GM19328 (cell line): ENCODE data around the gene MBP.

ENCODE experiments used
- ATAC-seq: cut with Tn5 transposase; IDR thresholded peaks from one replicate; pipeline ENCODE4 v1.9.1; 2021; ENCODE audit warnings: mild to moderate bottlenecking, moderate library complexity; ENCODE audit not compliant: unreplicated experiment

MBP gene

DNA sequence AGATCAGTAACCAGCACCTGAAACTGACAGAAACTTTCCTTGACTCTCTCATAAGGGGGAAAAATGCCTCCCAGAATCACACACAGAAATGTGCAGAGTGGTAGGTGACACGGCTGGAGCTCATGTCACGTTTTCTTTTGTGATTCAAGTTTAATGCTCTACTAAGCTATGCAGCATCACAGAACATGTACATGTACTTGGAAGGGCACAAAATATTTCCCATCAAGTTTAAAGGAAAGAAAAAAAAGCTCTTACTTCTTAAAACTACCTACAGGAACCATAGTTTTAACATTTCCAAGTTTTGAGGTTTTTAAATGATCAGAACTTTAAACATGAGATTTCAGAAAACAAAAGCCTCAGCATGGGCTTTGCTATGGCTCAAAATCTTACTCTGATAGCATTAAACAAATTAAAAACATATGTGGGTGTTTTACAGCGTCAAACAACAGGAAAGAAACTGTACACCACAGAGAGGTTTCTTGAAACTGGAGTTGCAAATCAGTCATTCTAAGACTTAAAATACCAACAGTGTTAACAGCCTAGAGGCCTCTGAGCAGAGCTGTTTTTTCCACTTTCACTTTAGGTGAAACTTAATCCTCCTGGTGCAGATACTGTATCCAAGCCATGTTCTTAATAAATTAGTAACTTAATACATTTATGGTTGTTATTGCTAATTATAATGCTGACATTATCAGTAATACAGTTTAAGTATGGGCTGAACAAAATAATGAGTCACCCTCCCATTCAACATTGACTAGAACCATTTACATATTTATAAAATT lies 30.1 kb downstream of the MBP start:
- ATAC-seq = peak; percentile 73

DNA sequence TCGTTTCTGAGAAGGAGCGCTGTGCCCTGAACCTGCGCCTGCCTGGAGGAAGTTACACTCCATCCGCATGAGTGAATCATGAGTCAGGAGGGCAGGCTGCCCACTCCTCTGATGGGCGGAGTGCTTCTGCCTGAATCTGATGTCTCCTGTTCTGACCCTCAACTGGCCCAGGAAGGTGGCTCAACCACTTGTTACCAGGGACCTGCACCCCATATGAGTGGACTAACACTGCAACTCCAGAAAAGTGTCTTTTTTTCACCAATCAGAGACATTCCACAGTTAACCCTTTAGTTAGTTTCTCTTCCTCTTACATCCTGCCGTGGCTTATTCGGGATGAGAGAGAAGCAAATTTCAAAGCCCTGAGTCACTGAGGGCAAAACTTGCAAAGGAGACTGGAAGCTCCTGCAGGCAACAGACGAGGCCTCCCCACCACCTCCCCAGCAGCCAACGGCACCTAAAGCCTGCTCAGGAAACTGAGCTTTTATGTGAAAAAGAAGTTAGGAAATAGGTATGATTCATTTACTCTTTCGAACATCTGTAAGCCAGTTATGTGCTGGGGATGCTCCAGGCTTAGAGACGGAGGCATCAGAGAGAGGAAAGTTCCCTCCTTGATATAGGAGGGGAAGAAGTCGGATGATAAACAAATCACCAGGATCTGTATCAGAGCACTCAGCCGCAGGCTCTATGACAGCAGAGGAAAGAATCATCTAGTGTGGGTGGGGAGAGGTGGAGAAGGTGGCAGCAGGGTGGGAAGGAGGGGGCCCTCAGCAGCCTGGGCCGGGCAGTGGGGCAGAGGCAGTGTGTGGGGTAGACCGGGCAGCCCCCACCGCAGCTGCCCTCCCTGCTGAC lies 30.9 kb downstream of the MBP start:
- peak; percentile 29 for ATAC-seq

DNA sequence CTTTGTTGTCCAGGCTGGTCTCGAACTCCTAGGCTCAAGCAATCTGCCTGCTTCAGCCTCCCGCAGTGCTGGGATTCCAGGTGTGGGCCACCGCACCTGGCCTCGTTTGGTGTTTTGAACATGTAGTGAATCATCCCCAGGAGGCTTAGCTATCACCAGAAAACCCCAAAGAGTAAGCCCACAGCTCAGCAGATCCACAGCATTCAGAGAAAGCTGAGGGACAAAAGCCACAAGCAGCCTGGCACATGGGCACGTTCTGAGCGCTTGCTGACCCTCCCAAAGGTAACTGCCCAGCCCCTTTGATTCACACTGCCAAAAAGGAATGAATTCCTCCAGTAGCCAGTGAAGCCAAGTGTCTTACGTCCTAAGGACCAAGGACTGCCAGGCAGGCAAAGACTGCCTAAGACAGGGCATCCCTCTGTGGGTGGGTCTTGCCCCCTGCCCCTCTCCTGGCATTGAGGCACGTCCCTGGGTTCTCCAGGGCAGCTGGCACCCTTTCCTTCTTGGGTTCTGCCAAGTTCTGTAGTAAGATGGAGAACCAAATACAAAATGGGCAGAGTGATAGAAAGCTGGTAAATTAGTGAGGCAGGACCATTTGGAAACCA lies 31.7 kb downstream of the MBP start:
- ATAC-seq = no peak

DNA sequence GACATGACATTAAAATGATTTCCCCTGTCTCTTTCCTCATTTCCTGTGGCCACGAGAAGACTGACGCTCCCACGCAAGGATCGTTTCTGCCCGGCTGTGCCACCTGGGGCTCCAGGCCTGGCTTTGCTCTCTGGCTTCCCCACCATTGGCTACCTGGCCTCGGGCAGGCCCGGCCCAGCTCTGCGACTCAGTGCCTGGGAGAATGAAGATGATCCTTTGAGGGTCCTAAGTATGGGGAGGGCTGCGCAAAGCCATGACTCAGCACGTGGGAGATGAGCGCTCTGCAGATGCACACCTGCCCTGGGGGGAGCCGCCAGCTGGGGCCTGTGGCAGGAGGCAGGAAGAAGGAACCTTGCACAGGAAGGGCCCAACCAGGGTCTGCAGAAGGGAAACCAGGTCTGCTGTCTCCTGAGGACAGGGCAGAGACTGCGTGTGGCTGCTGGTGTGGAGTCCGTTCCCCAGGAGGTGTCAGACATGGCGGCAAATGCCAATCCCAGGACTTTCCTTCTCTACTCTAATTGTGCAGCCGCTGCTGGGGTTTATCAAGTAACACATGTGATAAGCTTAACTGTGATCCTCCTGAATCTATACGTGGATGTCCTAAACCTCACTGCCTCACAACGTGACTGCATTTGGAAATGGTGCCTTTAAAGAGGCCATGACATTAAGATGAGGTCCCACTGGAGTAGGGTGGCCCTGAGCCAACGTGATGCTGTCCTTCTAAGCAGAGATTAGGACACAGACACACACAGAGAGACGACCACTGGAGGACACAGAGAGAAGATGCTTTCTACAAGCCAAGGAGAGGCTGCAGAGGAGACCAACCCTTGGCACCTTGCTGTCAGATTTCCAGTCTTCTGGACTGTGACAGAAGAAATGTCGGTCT lies 32.9 kb downstream of the MBP start:
- ATAC-seq = peak; percentile 27

DNA sequence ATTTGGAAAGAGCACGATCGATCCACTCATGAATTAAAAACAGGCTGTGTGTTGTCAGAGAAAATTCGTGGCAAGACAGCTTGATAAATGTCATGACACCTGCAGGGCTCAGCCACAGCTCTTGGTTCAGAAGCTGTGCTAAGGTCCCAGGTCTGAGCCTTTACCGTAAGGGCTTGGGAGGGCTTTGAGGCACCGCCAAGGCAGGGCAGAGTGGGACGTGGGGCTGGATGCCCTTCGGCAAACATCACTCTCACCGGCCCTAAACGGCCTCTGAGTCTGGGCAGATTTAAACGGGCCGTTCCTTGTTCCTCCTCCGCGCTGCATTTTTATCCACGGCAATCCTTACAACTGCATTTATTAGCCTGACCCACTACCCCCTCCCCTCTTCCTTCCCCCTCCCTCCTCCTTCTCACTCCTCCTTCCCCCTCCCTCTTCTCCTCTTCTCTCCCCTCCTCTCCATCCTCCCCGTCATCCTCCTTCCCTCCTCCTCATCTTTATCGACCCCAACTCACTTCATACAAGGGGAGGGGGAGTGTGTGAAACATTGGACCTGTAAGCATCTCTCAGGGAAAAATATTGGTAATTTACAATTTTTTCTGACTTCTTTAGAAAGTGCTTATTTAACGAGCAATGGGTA lies 33.9 kb downstream of the MBP start:
- no peak for ATAC-seq

DNA sequence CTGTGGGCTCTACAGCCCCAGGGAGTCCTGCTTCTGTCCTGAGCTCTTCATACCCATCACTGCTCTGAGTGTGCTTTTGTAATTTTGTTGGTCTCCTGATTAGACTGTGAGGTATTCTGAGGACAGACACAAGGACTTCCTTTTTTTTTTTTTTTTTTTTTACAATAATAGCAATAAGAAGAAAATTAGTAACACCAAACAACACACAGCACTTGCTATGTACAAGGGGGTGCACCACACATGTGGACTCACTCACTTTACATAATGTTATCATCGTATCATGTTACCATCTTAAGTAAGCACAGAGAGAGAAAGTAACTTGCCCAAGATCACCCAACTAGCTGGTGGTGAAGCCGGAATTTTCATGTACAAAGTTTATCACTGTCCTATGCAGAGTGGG lies 34.6 kb downstream of the MBP start:
- ATAC-seq = no peak

DNA sequence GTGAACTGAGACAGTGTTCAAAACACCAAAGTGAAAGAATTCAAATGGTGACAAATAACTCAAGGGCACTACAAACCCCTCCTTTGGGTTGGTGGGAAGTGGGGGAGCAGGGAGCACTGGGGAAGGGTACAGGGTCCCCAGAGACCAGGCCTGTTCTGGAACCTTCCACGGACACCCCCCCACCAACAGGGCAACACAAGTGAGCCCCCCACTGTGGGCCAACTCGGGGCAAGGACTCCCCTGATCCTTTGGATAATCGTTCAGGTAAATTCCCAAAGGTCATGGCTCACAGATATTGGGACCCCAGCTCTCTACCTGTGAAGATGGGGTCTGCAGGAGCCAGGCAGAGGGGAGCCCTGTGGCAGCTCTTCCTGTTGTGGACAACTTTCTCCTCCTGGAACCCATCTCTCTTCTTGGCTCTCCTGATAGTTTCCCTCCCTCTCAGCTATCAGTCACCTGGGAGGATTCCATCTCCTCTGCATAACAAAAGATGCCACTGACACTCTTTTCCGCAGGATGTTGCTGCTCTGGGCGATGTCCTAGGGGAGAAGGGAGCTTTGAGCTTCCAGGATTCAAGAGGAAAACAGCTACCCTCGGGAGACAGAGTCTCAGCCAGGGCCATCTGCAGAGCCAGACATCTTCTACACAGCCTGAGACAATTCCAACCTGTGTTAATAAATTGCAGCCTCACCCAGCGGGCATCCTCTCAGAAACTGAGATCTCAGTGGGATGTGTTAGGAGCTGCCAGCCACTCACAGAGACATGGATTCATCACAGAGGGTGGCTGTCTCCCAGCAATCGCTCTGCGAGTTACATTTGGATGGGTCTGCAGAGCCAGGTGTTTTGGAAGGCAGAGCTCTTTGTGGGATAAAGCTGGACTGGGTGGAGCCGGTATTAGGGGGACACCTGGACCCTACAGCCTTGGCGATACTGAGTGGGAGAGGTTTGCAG lies 35.4 kb downstream of the MBP start:
- no peak for ATAC-seq

DNA sequence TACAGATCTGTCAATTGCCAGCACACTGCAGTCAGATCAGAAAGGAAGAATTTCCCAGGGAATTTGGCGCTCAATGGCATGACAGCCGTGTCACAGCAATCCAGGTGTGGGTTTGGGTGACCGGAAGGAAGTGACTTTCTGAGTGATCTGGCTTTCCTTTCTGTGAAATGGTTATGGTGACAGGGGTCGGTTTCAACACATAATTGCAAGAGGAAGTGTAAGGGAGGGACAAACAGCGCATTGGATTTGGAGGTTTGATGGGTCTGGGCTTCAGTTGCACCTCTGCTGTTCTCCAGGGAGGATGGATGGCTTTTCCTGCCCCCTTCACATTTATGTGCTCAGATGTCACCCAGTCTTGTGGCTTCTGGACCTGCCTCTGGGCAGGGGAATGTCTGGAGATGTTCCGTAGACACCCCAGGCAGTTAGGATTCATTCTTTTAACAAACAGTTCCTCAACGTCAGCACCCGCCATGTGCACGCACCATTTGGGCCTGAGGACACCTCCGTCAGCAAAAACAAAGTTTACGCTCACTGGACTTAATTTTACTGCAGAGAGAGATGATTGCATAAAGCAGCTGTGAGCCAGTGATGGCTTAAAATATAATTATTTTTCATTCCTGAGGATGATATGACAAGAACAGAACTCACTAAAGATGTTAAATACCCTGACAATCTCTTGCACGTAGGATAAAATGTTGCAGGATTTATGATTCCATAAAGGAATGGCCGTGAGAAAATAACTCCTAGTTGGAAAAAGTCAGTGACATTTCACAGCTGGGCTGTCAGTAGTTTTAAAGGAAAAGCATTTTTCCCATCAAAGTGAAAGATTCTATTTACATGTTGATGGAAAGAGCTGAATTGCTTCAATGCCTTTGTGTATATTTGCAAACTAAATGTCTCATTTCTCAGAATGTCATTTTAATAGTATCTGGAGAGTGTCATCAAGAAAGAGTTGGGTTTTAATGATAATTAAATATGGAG lies 36.9 kb downstream of the MBP start:
- no peak for ATAC-seq

DNA sequence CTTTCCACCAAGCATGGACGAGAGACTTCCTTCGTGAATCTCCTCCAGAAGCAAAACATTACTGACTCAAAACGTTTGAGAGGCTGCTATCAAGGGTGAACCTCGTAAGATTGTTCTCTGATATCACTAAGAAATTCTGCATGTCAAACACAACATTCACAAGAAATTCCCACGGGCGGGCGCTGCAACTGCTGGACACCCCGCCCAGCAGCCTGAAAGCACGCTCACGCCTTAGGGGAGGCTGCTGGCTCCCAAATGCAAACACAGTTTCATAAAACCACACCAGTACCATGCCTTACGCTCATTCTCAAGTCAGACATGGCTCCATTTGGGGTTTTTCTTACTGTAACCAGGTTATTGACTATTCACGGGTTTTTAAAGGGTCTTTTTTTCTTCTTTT lies 39.0 kb downstream of the MBP start:
- ATAC-seq = no peak

DNA sequence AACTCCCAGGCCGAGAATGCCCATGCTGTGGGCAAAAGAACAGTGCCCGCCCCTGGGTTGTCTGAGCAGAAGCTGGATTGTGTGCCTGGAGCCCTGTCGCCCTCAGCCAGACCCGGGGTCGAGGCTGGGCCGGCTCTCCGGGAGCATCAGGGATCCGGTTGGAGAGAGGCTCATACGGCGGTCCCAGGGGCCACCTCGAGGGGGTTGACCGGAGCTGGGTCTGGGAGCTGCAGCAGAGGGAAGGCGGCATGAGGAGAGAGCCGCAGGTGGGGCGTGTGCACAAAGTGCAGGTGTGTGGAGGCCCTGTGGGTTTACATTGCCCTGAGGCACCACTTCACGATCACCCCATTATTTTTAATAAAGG lies 39.5 kb downstream of the MBP start:
- ATAC-seq = no peak

DNA sequence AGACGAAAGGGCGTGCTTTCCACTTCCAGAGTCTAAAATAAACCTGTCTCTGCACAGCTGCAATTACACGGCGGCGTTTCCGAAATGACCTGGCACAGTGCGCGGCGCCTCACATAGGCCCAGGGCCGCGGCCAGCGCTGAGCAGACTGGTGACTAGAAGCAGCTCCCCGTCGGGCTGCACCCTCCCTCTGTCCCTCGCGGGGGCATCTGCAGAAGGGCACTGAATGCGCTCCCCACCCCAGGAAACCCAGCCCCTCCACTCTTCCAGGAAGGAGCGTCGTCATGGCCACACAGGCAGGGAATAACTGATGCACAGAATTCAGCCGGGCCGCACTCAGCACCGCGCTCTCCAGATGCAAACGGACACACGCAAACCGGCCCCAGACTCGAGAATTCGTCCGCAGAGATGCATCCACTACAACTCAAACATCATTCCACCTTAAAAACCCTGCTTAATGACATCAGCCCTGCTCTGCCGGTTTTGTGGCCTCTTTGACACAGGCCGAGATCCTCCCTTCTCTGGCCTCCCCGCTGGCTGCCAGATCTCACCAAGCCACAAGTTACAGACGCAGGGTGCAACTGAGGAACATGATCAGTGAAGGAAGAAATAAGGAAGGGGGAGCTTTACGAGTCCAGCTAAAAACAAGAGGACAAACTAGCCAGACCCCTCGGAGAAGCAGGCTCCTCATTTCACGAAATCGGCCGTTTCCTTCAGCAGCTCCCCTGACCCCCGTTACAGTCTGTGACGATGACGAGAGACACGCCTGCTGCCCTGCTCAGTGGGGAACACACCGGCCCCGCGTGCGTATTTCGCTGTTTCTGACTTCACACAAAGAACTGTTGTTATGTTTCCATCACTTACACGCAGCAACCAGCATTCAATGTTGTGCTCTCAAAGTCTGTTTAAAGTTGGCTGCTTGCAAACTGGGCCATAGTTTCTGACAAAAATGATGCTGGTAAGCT lies 40.2 kb downstream of the MBP start:
- no peak for ATAC-seq

DNA sequence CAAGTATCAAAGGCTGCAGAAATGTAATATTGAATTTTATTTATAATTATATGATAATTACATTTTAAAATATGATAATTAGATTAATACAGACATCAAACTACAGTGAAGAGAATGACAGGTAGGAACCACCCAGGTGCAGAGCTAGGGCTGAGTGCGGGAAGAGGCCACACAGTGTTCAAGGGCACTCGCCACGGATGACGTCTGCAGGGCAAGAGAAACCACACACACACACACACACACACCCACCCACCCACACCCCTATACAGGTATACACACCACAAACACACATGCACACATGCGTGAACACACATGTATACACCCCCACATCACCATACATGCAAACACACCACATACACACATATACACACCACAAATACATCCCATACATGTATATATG lies 41.2 kb downstream of the MBP start:
- ATAC-seq = no peak

DNA sequence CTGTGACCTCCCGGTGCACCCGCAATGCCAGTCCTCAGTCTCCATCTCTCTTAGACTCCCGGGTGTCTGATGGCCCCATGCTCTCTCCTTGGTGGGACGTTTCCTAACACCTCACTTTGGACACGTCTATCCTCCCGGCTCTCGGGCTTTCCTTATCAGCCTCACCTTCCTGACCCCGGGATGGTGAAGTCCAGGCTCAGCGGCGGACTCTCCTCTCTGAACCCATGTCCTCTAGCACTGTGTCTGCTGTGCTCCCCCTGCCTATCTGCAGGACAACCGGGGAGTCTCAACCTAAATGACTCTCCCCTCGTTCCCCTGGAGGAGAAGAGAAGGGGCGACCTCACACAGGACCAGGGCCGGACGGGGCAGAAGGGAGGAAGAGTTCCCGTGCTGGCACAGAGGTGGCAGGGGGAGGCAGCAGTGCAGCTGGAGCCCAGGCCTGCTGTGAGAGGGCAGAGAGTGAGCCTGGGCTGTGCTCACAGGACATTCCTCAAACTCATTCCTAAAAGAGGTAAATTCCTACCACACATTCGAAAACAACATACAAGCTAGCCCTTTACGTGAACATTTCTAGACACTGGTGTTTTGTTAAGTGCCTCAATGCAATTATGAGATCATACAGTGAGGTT lies 41.9 kb downstream of the MBP start:
- ATAC-seq = no peak

DNA sequence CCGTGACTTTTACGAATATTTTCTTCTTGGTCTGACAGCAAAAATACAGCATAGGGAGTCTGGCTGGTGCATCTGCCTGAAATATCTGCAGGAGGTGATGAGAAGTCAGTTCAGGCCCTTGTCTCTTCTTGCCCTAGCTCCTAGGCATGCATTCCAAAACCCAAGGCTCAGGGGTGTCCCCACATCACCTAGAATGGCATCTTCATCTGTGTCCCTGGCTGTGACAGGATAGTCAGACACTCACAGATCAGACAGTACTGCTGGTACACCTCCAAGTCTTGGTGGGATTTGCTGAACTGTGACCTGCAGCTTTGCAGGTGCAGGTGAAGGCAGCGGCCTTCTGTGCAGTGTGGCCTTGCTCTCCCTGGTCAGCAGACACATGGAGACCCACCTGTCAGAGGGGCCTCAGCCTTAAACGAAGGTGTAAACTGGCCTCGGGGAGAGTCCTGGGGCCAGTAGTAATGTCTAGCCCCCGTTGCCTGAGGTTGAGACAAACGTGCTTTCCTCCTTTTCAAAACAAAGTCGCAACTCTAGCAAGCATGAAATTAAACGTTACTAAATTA lies 42.8 kb downstream of the MBP start:
- no peak for ATAC-seq

DNA sequence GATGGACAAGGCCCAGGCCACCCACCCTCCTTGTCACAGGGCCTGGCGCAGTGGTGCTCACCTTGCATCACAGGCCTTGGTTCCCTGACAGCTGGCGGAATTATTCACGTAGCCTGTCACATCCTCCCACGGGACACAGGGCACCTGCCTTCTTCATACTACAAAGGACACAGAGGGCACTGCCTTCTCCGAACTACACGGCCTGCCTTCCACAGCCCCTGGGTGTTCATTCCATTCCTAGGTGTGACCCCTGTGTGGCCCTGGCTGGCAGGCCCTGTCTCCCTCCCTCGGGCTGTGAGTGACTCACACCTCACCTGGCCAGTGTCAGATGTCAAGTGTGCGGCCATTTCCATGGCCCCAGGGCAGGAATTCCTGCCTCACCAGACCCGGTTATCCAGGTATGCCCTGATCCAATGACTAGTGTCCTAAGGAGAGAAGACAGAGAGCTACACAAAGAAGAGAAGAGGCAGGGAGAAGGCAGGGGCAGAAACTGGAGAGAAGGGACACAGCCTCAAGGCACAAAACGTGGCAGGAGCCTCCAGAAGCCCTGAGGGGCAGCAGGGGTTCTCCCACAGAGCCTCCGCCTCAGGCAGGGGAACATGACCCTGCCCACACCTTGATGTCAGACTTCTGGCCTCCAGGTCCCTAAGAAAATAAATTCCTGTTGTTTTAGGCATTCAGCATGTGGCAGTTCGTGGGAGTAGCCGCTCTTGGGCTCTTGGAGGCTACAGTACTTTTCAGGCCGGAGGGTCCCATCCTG lies 43.4 kb downstream of the MBP start:
- no peak for ATAC-seq
